ENCODE data around the gene RNF113B.

Gene RNF113B

GRCh38 chr13:98173431-98174152, 3.5 kb downstream of the RNF113B start:
- DNase-seq (ENCODE audit: low spot score) = peak; percentile 92

DNA sequence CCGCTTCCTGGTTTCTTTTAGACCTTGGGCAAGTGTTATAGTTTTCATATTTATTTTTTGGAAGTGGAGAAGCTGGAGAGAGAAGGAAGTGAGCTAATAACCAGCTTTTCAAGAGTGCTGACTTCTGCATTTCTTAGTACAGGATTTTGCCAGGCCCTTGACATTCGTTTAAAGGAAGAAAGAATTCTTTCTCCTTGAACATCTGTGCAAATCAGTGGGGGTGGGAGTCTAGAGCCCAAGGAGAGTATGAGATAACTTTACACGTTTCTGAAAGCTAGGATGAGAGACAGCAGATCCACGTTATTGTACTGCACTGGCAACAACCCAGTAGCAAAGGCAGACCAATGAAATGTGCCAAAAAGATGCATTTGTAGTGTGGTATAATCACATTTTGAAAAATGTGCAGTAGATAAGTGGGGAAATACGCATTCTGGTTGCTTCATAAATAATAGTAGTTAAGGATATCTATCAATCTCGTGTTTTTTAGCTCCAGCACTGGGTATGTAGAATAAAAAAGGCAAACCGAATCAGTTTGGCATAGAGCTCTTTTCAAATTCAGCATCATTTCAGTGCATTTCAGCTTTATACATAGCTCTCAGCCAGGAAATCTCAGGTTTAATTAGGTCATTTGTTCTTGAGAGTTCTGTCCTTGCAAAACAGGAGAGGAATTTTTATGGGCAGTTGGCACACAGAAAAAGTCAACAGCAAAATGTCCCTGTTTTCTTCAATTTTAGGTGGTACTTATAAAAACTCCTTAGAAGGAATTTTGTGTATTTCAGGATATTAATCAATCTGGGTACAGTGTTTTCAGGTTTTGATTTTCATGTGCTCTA, 4.3 kb downstream of the RNF113B start:
- peak; percentile 28 for DNase-seq (ENCODE audit: low spot score)

- peak; percentile 77 for DNase-seq (ENCODE audit: low spot score)
These were observed 5.0 kb downstream of the RNF113B start for GRCh38 chr13:98171900-98172589.

GRCh38 chr13:98169331-98169730, 7.7 kb downstream of the RNF113B start:
- no peak for DNase-seq (ENCODE audit: low spot score)

DNA sequence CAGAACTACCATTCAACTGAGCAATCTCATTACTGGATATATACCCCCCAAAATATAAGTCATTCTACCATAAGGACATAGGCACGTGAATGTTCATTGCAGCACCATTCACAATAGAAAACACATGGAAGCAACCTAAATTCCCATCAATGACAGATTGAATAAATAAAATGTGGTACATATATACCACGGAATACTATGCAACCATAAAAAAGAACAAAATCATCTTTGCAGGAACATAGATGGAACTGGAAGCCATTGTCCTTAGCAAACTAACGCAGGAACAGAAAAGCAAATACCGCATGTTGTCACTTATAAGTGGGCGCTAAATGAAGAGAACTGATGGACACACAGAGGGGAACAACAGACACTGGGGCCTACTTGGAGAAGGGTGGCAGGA, 14.1 kb downstream of the RNF113B start:
- no peak for DNase-seq (ENCODE audit: low spot score)

- no peak for DNase-seq (ENCODE audit: low spot score)
These were observed 18.7 kb downstream of the RNF113B start for GRCh38 chr13:98158172-98158899.

- DNase-seq (ENCODE audit: low spot score) = no peak
These were observed 19.5 kb downstream of the RNF113B start for GRCh38 chr13:98157609-98158008.

- no peak for DNase-seq (ENCODE audit: low spot score)
These were observed 19.9 kb downstream of the RNF113B start for GRCh38 chr13:98157188-98157587.

- DNase-seq (ENCODE audit: low spot score) = no peak
These were observed 20.8 kb downstream of the RNF113B start for GRCh38 chr13:98156259-98156658.

GRCh38 chr13:98155475-98156109, 21.5 kb downstream of the RNF113B start:
- peak; percentile 20 for DNase-seq (ENCODE audit: low spot score)

- DNase-seq (ENCODE audit: low spot score) = no peak
These were observed 26.1 kb downstream of the RNF113B start for GRCh38 chr13:98150832-98151479.

DNA sequence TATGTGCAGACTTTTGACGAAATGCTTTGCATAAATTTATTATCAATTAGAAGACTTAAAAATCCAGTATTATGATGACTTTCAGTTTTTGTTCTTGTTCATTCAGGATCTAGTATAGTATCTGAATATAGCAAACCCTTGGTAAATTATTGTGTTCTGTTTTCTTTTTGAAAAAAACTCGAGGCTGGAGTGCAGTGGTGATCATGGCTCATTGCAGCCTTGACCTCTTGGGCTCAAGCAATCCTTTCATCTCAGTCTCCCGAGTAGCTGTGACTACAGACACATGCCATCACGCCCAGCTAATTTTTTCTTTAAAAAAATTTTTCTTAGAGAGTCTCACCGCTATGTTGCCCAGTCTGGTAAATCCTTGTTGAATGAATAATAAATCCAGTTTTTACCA, 29.5 kb downstream of the RNF113B start:
- DNase-seq (ENCODE audit: low spot score) = no peak

- DNase-seq (ENCODE audit: low spot score) = peak; percentile 52
These were observed 32.2 kb downstream of the RNF113B start for GRCh38 chr13:98144801-98145350.

DNA sequence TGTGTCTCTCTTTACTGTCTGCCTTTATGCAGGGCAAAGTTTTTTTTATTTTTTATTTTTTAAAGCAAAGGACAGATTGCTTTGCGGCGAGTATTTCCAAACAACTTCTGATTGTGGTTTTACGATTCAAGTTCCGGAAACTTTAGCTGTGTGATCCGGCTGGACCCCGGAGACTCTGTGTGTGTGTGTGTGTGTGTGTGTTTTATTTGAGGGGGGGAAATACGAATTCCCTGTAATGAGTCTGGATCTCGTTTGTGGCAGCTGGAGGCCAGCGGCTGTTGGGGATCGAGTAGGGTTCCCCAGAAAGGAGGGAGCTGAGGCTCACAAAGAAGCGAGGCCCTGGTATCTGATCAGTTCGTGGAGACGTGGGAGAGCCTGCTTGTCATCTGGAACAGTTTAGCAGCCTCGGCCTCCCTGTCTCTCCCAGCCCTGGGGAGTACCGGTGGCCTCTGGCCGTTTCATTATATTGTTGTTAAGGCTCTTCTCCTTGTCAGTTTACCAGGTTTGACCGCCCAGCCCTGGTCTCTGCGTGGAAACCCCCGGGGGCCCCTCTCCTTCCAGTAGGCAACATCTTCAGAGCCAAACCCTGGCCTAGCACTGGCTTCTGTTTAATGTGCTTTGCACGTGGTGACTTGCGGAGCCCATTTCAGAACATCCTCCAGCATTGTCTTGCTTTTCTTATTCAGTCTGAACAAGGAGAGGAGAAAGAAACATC, 32.9 kb downstream of the RNF113B start:
- peak; percentile 40 for DNase-seq (ENCODE audit: low spot score)

DNA sequence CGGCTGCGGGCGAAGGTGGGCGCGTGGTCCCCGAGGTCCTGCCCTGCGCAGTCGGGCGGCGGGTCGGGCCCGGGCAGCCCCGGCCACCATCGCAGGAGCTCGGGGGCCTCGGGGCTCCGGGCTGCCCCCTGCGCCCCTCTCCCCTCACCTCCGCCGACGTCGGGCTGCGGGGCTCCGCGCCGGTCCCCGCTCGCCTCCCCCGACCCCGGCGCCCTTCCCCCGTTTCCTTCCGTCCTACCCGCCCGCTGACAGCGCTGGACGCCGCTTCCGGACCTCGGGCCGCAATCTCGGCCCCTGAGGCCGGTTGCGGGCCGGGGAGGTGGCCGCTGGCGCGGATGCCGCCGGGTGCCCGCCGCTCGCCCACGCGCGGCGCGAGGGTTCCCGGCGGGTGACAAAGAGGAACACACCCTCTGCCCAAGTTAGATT, 33.5 kb downstream of the RNF113B start:
- peak; percentile 23 for DNase-seq (ENCODE audit: low spot score)

DNA sequence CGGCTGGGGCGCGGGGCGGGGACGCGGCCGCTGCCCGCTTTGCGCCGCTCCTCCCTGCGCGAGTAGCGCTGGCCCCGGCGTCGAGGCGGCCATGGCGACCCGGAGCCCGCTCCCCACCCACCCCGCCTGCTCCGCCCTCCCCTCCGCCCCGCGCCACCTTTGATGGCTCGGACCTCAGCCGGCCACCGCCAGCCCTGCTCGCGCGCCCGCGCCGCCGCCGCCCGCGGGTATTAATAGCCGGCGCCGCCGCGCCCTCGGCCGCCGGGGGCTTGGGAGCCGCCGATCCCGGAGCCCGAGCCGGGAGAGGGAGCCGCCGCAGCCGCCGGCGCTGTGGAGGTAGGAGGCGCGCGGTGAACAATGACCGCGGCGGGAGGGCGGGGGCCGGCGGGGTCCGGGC, 33.9 kb downstream of the RNF113B start:
- no peak for DNase-seq (ENCODE audit: low spot score)

DNA sequence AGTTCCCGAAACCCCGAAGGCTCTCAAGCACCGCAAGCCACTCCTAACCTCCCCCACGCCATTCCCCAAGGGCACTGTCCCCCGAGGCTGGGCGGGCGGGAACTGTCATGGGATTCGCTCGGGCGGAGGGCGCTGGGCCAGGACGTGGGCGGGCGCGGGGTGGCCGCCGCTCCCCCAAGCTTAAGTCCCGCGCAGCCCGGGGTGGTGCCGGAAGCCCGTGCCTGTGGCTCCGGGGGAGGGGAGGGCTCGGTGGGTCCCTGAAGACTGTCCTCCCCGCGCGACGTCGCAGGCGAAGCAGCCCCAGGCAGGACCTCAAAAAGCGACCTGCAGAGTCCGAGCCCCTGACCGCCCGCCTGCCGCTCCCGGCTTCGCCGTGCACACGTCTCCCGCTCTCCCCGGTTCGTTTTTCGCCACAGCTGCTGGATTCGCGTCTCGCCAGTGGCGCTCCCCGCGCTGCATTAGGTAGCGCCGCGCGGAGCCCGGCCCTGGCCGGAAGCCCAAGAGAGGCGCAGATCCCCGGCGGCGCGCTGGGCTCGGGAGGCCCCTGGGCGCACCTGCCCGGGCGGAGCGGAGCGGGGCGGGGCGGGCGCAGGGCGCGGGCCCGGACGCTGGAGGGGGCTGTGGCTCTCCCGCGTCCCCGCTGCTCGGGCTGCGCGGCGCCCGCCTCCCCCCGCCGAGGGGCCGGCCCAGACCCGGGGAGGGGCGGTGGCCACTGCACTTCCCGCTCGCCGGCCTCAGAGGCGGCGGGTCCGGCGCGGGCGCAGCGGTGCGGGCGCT, 34.5 kb downstream of the RNF113B start, which contains the start of gene FARP1:
Gene FARP1 (plus strand): TSS at position 715 of the 777 bp plus-strand sequence. CDS start 70,149 bp downstream, outside the sequence.
- DNase-seq (ENCODE audit: low spot score) = peak; percentile 81

DNA sequence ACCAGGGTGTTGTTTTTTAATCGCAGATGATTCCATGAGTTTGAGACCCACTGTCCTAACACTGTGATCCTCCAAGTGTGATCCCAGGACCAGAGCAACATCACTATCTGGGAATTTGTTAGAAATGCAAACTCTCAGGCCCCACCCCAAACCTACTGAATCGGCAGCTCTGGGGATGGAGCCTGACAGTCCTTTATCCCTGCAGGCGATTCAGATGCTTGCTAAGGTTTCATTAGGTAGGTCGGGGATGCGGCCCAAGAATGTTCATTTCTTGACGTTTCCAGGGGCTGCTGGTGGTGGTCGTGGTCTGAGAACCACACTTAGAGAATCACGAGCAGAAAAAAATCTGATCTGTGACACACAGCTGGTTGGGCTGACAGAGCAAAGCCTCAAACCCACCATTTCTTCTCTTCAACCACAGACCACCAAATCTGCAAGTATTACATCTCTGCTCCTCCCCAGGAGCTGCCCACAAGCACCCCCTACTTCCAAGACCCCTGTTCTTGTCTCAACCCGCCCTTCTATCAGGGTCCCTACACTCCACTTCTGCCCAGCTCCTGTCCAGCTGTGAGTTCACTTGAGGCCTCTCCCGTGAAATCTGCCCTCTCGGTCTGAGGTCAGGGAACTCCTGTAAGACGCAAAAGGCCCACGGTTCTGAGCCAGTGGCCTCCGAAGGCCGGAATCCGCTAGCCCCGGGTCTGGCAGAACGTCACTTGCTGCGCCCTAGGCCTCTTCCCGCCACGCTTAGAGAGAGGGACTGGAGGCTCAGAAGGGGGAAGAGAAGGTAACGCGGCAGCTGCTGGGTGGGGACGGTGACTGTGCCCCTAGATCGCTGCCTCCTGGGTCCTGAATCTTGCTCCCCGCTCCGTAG, 35.3 kb downstream of the RNF113B start:
- DNase-seq (ENCODE audit: low spot score) = peak; percentile 9

All from AG08395 (cell line).